ENCODE measurements around the gene ATXN1.

The ATXN1 gene

GRCh38 chr6:16490616-16491015, 270.6 kb downstream of the ATXN1 start:
- no peak for DNase-seq

GRCh38 chr6:16488813-16489212, 272.4 kb downstream of the ATXN1 start:
- no peak for DNase-seq

GRCh38 chr6:16487996-16488674, 273.1 kb downstream of the ATXN1 start:
- DNase-seq: no peak

GRCh38 chr6:16486661-16487060, 274.6 kb downstream of the ATXN1 start:
- DNase-seq: peak; percentile 72

DNA sequence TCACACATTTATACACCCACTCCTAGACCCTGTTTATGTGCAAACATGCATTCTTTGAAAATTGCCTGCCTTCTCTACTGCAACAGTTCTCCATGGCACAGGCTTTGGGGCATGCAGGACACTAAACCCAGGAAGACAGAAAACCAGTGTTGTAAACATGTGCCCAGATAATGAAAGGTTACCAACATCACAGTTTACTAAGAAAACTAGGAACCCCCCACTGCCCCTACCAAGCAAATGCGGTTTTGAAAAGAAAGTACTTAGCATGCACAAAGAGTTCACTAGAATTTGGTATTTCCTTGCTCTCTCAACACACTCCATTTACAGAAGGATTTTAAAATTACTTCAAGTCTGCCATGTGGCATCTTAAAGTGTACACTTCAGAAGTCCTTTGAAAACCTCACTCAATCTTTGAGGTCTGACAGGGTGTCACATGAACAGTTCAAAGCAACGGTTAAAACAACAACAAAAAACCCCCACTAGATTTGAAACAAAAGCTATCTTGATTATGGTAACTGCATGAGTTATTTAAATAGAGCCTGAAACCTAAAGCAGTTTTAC, 277.9 kb downstream of the ATXN1 start:
- DNase-seq: no peak

DNA sequence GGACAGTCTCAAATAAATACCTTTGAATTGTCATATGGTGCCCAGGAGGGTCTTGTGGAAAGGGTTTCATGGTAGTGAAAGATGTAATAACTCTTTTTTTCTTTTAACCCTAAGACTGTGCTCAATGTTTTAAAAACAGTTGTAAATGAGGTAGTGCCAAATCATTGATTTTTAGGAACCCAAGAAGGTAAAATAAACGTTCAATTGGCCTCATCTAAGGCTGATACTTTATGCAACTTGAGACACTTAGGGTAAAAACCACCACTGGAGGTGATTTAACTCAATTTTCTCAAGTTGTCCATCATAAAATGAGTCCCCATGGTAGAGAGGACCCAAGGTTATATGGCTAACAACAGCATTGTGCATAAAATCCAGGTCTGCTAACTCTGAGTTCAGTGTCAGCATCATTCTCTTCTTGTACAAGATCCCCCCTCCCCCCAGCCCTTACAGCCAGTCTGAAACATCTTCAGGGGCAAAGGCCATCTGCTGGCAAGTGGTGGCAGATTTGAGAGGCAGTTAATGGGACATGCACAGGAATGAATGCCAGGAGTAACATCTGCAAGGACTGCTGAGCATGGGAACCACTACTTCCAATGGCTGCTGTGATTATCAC, 278.5 kb downstream of the ATXN1 start:
- no peak for DNase-seq

DNA sequence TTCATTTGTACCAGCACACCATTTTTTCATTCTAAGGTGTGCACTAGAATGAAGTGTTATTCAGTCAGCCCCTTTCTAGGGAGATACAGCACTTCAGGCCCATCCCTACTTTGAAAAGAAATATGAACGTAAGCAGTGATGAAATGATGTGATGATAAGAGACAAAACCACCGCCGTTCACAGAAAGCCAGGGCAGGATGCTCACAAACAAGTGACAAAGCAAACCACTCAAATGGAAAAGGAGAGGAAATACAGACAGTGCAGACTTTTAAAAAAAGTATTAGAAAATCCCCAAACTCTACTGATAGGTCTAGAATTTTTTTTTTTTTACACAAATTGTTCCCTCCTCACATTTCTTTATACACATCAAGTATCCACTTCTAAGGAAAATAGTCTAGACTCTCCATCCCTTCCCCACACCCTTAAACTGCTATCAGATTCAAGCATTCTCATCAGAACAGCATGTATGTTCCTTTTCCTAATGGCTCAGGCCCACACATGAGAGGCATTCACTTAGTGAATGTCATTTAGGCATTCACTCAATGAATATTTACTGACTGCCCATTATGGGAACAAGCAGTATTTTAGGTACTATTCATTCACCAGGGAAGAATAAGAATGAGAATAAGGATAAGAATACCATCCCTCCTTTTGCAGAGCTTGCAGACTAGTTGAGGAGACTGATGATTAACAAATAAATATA, 279.4 kb downstream of the ATXN1 start:
- DNase-seq: peak; percentile 58

- DNase-seq: no peak
These were observed 280.3 kb downstream of the ATXN1 start for GRCh38 chr6:16480763-16481560.

DNA sequence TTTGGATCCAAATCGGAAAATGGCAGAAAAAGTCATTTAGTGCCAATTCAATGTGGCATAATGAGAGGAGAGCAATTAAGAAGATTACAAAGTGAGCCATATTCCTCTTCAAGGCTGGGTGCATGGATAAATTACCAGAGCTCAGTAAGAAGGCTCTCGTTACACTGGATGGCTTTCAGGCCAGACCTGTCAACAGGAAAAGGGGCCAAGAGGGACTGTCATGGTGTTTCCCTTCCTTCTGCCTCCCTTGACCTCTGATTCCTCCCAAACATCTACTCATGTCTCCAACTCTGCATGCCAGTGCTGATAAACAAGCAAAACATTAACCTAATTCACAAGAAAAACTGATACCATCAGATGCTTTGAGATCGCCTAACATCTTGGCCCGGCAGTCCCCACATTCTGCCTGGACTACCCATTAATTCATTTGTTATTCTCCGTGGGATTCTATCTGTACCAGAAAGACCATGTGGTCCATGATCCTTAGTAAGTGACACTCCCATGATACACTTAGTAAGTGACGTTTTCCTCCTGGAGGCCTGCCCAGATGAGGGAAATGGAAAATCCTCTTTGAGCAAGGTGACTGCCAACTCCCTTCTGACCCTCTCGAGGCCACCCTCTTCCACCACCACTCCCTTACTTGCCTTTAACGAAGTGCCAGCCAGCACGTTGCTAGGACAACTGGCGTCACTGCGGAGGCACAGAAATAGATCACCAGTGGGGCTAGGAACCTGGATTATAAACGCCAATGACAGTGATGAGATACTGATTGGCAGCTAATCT, 283.7 kb downstream of the ATXN1 start:
- no peak for DNase-seq

DNA sequence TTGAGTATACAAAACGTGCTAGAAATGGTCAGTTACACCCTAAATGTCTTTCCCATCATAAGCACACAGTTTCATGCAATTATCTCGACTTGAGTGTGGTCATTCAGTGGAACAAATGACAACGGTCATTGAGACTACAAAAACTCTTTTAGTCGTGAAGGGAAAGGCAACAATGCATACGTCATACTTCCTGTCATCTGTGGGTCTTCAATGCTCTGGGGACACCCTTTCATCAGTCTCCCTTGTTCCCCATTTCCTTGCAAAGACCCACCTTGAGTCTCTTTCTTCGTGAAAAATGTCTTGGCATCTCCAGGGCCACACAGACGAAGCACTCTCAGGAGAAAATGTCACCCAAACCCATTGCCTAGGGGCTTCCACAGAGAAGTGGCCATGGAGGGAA, 284.4 kb downstream of the ATXN1 start:
- no peak for DNase-seq

GRCh38 chr6:16475494-16475781, 285.8 kb downstream of the ATXN1 start:
- no peak for DNase-seq

- no peak for DNase-seq
These were observed 286.3 kb downstream of the ATXN1 start for GRCh38 chr6:16474772-16475493.

DNA sequence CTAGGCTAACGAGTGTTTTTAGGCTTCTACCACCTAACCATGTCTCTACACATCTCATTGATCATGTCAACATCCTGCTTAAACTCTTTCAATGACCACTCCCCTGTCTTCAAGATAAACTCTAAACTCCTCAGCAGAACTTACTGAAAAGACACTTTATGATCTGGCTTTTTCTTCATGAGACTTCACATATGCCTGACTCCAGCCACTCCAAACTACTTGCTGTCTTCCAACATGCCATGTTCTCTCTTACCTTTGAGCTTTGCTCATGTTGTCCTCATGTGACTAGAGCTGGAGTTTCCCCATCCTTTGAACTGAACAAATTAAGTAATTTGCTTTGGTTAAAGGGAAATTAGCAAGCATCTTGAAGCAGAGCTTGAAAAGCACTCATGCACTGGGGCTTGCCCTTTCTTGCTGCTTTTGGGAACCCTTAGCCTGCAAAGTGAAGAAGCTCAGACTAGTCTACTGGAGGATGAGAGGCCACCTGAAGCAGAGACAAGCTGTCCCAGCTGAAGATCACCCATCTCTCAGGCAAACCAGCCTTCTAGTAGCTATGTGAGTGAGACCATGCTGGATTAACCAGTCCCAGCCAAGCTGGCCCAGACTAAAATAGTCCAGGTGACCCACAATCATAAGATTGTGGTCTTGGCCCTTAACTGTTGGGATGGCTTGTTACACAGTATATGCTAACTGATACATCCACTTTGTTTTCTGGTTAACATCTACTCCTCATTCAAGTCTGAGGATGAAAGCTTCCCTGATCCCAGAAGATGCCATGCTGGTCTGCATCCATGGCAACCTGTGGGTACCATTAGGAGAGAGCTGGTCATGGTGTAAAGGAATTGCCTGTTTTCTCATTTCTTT, 287.1 kb downstream of the ATXN1 start:
- DNase-seq: no peak

DNA sequence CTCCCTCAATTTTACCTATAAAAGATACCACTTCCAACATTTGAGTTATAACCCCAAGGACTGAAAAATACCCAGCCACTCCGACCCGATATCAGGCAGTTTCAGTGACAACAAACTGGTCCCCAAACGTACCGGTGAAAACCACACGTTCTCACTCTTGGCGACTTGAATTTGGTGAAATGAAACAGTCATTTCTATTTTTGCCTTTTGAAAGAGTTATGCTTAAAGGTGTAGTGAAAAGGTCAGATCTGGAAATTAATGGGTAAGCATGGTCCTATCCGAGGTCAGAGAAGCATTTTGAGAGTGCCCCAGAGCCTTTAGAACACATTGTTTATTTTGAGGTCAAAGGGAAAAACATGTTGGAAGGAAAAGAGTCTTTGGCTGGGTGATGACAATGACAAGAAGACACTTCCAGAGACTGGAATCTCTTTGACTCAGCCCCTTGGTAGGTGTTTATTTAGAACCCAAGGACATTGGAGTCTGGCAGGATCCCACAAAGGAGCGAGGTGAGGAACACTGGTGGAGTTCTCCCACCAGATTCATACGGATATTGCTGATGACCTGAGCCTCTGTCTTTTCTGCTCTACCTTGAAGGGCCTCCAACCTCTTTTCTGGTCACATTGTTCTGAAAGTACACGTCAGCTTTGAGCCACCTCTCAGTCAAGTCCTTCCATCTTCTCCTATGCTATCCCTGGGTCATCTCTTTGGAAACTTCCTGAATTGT, 287.9 kb downstream of the ATXN1 start:
- DNase-seq: no peak

DNA sequence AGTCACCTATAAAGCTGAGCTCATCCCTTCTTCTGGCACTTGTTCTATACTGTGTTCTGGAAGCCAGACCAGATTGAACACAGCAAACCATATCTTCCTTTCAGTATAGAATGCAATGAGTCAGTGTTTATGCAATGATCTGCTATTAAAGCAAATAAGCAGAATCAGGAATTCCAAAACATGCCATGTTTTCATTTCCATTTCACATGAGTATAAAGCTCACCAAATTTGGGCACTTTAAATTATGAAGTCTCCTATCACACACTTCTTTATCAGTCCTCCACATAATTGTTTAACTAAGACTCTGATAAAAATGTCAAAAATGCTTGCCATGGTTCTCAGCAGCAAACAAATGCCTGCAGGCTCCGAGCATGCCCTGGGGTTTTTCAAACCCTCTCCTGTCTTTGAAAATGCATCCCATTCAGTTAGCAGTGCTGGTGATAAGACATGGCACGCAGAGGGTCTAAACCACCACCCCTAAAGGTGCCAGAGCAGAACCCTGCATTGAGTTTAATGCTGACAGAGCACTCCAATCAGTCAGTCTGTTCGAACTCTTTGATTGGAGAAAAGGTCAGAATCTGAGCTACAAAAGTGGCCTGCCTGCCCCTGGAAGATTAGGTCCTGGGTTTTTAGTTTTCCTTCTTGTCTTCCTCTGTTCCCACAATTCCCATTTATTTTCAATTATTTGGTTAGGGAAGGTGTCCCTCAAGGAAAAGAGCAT, 288.8 kb downstream of the ATXN1 start:
- DNase-seq: no peak

DNA sequence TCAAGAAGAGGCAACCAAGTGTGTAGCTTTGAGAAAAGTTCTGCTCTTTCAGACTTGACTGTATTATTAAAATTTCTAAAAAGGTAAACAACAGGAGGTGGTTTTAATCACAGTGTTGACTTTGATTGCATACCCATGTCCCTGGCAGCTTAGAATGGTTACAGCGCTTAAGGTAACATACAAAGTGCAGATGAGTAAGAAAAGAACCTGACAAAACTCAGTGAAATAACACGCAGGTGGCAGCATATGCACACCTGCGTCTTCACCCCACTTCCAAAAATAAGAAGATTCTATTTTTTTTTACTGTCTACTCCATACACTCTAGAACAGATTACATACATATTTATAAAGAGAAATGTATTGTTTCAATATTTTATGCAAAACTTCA, 289.4 kb downstream of the ATXN1 start:
- no peak for DNase-seq

- no peak for DNase-seq
These were observed 289.9 kb downstream of the ATXN1 start for GRCh38 chr6:16471222-16471909.

GRCh38 chr6:16470502-16471221, 290.6 kb downstream of the ATXN1 start:
- DNase-seq: no peak

All from stimulated activated CD8-positive, alpha-beta memory T cell treated with anti-CD3 and anti-CD28 coated beads, Interleukin-4, amount 100 ng/mL, for 48 hours (primary cell).